ENCODE results near the gene GNAI1.

- TF ChIP-seq EP300 (IDR thresholded peaks at IDR 0.05), result no peak
- TF ChIP-seq CTCF (IDR thresholded peaks at IDR 0.05), result no peak
These were observed 26.8 kb downstream of the GNAI1 start for GRCh38 chr7:80161466-80161865.

Measured in tibial nerve (tissue), 4 donors.